IPS-NIHi7 (cell line): ENCODE measurements around the gene PPP1R18.

Experiments
- DNase-seq: peaks from one replicate; pipeline ENCODE4 v3.0.0; 2012; ENCODE audit warnings: mixed read lengths; ENCODE audit errors: extremely low spot score

The PPP1R18 gene

DNA sequence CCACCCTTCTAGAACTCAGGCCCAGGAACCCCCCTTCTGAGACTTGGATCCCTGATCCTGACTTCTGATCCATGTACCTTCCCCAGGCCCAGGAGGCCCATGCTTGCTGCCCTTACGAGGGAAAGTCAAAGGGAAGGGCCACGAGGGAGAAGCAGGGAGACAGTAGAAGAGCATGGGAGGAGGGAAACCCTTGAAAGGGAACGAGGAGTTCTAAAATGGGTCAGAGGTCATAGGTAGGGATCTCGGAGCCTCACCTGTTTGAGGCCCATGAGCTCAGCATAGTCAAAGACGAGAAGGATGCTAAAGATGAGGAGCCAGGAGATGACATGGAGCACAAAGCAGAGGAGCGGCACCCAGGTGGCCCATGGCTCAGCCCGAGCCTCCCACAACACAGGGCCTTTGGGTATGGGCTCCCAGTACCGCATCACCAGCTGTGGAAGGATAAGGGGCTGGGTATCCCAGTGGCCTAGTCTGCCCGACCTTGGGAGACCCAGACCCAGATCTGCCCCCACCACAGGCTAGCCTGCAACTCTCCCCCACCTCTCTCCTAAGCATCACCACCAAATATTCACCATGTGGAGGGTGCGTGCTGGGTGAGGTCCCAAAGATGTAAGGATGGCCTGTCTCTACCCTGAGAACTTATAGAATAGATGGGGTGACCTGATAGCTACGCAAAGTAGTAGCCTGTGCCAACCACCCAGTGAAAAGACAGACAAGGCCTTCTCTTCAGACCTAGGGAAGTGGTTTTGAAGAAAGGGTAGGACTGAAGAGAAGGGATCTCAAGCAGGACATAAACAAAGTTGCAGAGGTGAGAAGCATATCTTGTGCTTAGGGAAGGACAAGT lies 2.8 kb upstream of the PPP1R18 start:
- DNase-seq: no peak

- no peak for DNase-seq
Observed at GRCh38 chr6:30688569-30688968, 2.1 kb upstream of the PPP1R18 start.

DNA sequence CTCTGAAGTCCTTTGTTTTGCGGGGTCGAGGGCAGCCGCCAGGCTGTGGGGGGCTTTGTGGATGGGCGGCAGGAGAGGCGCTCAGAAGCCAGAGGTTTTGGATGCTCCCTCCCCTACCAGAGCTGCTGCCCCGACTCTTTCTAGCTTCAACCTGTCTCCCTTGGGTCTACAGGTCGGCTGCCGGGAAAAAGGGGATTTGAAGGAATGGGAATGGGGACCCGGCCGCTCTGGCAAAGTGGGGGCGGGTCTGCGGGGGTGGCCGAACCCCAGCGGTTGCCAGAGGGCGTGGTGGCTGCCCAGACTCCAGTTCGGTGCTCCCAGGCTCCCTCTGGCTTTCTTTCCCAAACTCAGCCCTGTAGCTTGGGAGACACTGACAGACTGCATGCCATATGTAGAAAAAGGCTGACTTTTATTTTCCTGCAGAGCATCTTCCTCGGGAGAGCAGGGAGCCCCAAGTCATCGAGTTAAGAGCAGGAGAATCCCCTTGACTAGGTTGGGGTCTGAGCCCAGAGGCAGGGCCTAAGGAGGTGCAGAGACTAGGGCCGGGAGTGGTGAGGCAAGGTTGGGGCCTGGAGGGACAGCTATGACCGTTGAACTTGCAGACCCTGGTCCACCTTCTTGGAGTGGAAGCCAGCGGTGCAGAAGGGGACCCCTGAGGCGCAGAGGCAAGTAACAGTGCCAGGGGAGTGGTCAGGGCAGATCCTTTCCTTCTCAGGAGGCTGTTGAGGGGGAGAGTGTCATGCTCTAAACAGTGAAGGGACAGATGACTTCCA lies 1.4 kb upstream of the PPP1R18 start:
- DNase-seq: no peak

GRCh38 chr6:30686908-30687658 lies 638 bp upstream of the PPP1R18 start:
- peak; percentile 77 for DNase-seq

DNA sequence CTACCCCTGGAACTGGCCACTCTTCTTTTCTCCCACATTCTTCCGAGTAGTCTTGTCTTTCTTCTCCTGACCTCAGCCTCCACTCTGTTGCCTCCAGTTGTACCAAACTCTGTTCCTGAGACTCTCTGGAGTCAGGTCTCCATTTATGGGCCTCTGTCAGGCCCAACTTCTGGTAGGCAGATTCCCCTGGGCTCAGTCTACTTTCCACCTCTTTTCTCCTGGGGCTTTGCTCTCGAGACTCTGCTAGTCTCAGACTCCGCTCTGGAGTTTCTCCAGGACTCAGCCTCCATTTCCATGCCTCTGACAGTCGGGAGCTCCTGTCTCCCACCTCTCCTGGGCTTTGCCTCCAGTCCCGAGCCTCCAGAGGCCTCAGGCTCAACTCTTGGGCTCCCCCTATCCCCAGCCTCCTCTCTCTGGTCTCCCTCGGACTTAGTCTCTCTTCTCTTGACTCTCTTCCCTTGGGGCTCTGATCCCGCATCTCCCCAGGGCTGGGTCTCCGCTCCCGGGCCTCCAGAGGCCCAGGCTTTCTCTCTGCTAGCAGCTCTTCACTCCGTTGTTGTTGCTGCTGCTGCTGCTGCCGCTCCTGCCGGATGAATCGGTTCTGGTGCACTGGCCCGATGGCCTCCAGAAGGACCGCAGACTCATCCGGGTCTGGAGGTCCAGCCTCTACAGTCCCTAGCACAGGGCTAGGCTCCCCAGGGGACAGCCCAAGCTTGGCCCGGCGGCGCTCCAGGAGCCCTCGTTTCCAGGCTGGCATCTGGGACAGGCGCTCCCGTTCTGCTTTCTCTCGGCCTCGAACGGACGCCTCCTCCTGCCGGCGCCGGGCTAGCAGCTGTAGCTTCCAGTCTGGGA lies 1.1 kb downstream of the PPP1R18 start:
- no peak for DNase-seq

DNA sequence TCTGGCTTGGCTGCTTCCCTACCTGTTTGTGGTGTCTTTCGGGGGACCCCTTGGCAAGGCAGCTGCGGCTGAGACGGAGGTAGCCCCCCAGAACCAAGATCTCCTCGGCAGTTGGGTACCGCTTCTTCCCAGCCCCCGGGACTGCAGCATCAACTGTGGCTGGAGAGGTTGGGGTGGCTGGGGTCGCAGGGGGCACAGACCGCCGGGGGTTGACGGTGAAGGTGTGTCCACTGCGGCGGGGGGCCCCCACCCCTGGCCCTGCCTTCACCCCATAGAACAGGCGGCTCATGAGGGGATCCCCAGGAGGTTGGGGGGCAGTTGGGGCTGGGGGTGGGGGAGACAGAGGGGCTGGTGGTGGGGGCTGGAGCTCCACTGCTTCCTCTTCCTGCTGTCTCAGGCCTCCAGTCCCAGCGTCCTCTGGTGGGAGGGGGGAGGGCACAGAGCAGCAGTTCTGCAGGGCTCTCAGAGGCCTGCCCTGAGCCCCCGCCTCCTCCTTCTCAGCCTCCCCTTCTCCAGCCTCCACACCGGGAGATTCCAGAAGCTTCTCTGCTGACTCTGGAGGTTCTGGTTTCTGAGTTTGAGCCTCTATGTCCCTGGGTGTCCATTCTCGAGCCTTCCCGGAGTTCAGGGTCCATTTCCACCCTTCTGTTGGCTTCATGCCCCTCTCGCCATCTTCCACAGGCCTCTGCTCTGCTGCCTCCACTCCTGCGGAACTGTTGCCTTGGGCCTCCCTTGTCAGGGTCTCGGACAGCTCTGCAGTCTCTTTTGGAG lies 1.9 kb downstream of the PPP1R18 start:
- DNase-seq: no peak

GRCh38 chr6:30683980-30684338 lies 2.5 kb downstream of the PPP1R18 start:
- no peak for DNase-seq

DNA sequence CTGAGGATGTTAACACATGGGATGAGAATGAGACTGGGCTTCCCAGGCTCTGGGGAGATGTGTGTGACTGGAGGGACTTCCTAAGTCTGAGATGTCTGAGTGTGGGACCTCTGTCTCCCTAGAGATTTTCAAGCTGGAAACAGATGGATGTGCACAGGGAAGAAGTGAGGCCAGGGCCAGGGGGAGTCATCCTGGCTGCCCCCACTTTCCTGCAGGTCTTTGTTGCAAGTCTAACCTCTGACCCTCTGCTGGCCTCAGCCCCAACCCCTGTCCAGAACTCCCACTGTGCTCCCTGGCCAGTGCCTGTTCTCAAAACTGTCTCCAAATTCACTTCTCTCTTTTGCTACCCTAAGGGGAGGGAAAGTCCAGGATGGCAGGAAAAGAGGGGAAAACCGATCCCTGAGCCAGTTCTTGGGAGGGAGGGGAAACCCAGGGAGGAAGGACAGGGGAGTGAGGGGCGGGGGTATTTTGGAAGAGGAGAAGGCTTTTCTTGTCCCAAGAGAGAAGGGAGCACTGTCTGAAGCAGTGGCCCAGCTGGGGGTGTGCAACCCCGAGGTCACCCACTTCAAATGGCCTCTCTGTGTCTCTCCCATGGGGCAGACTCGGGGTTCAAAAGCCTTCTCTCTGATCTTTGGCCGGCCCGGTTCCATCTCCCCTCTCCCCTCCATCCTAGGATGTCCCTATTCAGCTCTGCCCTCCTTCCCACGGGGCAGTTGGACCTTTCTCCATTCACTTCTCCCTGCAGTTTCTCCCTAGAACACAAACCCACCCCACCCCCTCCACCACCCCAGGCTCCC lies 3.1 kb downstream of the PPP1R18 start:
- no peak for DNase-seq

DNA sequence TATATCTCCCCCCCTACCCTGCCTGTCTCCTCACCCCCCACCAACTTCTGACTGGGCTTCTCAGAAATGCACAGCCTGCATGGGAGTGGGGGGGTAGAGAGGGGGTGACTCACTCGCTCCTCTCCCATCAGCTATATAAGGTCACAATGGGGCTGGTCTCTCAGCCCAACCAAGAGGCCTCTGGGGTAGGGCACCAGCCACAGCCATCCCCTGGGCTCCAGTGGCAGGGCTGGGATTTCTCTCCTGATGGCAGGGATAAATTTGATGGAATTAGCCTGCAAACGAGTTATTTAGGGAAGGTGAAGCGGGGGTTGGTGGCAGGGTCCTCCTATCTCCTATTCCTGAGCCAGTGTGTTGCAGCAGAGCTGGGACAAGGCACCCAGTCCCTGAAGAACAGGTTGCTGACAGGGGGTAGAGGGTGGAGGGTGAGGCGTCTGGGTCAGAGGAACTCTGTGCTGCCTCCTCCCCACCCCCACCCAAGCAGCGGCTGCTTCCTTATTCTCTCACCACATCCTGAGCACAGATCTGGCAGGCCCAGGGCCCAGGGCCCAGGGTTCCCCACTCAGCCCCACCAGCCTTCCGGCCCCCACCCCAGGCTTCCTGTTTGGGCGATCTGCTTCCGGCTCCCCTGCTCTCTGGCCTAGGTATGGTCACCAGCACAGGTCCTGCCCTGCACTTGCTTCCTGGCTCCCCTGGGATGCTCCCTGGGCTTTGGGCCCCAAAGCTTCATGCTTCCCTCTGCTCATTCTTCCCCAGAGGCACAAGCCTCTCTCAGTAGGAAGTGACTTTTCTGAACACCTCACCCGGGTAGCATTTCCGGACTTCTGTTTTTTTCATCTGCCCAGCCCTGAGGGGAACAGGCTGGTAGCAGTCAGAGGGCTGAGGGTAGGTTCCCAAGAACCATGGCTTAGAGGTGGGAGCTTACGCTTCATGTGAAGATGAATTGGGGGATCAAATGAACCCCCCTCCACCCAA lies 4.0 kb downstream of the PPP1R18 start:
- DNase-seq: peak; percentile 61

GRCh38 chr6:30681766-30682142 lies 4.7 kb downstream of the PPP1R18 start:
- DNase-seq: no peak

- no peak for DNase-seq
Observed at GRCh38 chr6:30679765-30680535, 6.5 kb downstream of the PPP1R18 start.

DNA sequence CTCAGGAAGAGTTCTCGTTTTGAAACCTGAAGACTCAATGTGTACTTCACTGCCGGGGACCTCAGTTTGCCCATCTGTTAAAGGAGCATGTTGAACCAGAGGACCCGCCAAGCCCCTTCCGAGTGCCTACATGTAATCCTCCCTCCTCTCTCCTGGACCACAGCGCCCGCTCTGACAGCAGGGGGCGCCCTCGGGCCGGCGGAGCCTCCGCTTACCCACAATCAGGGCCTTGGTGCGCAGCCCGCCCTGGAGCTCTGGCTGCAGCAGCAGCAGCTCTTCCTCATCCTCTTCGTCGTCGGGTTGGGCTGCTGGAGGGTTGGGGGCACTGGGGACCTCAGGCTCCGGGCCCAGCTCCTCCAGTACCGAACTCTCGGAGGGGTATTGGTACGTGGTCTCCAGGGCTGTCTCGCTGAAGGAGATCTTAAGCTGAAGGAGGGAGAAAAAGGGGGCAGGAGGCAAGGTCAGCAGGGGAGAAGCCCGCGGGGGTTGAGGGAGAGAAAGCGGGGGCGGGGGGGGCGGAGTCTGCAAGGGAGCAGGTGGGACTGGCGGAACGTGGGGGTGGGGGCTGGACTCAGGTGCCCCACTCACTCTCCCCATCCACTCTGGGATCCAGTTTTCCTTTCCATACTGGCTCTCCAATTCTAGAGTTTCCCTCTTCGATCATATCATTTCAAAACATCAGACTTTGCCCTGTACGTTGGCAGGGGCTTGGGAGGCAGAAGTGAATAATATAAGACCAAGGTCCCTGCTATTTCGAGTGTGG lies 7.3 kb downstream of the PPP1R18 start:
- DNase-seq: peak; percentile 88

- DNase-seq: no peak
Observed at GRCh38 chr6:30676660-30677285, 9.7 kb downstream of the PPP1R18 start.

DNA sequence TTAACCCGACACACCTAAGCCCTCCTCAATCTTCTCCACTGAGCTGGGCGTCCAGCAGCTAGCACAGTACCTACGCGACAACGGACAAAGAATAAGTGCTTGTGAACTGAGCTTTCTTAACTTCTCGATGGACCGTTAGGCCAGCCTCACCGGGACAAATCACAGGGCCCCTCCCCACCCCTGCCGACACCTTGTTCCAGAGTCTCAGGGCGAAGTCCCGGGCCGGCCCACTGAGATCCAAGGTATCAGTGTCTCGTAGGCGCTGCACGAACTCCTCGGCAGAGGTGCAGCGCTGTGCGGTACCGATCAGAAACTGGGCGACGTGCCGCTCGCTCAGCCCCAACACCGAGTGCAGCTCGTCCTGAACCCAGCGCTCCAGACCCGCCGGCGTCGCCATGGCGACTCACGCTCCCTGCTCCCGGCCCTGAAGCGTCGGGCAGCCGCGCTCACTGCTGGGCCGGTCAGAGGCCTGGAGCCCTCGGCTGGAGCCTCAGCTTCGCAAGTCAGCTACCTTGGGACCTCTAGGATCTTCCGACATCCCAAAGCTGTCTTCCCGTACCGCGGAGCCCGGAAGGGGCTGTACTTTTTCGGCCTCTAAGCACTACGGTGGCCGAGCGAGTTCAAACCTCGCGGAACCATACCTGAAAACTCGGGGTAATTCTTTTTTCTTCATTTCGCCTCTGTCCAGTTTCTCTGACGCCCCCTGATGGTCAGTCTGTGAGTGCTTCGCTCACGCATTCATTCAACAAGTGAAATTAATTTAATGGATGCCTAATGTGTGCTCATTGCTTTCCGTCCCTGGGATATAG lies 13.8 kb downstream of the PPP1R18 start, which contains the start of gene DHX16:
TSS of gene DHX16 (minus strand) at position 562 of the 809 bp plus-strand sequence. CDS start at position 397, 165 bp downstream.
- DNase-seq: peak; percentile 89

GRCh38 chr6:30670760-30671527 lies 15.5 kb downstream of the PPP1R18 start:
- no peak for DNase-seq
